CD4-positive, alpha-beta T cell treated with Interleukin-6 for 4 hours (primary cell): ENCODE measurements around the gene ARID5A.
"Not testable (repeated sequence)": the region's sequence is repeated elsewhere in the genome, so short reads cannot be mapped to it uniquely, and the experiment has no call there.

Source experiments
- DNase-seq: peaks from one replicate; pipeline ENCODE4 v3.0.0-alpha.2; 2020; ENCODE audit warnings: mixed read lengths

The ARID5A gene, protein sequence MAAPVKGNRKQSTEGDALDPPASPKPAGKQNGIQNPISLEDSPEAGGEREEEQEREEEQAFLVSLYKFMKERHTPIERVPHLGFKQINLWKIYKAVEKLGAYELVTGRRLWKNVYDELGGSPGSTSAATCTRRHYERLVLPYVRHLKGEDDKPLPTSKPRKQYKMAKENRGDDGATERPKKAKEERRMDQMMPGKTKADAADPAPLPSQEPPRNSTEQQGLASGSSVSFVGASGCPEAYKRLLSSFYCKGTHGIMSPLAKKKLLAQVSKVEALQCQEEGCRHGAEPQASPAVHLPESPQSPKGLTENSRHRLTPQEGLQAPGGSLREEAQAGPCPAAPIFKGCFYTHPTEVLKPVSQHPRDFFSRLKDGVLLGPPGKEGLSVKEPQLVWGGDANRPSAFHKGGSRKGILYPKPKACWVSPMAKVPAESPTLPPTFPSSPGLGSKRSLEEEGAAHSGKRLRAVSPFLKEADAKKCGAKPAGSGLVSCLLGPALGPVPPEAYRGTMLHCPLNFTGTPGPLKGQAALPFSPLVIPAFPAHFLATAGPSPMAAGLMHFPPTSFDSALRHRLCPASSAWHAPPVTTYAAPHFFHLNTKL

GRCh38 chr2:96536445-96537065 is at the start of gene ARID5A:
Gene ARID5A (plus strand): TSS chr2:96536752. CDS start chr2:96536827, 75 bp downstream.
- DNase-seq, result peak; percentile 96

GRCh38 chr2:96489261-96489660 is 47.3 kb upstream of the ARID5A start:
- no peak for DNase-seq

- no peak for DNase-seq
Observed at GRCh38 chr2:96489663-96490062, 46.9 kb upstream of the ARID5A start.

DNA sequence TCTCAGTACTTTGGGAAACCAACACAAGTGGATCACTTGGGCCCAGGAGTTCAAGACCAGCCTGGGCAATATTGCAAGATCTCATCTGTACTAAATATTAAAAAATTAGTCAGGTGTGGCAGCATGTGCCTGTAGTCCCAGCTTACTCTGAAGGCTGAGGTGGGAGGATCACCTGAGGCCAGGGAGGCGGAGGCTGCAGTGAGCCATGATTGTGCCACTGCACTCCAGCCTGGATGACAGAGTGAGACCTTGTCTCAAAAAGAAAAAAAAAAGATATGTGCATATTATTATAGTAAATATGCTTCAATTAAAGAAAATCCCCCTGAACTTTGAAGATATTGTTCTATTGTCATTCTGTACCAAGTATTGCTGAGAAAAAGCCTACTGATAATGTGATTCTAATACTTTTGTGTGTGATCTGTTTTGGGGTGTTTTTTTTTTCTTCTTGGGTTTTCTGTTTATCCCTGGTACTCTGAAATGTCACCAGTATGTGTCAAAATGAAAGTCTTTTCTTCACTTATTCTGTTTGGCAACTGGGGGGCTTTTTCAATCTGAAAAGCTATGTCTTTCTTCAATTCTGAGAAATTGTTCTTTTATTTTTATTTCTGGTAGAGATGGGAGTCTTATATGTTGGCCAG is 44.6 kb upstream of the ARID5A start:
- no peak for DNase-seq

DNA sequence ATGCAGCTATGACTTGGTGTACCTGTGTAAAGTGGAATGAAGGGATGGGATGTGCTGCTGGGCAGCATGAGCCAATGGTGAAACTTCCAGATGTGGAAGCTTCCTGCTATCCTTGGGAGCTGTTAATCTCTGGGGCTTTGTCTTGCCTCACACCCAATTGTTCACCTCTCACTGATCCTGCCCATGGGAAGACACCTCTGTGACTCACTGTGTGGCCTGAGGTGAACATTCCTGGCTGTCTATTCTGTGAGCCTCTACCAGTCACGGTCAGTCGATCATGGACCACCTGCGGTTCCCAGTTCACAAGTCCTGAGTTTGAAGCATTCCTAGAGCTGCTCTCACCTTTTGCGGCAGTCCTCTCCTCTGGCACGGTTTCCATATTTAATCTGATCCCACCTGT is 43.5 kb upstream of the ARID5A start:
- no peak for DNase-seq

GRCh38 chr2:96494188-96494587 is 42.4 kb upstream of the ARID5A start:
- DNase-seq, result no peak

- DNase-seq, result no peak
Observed at GRCh38 chr2:96495982-96496629, 40.4 kb upstream of the ARID5A start.

DNA sequence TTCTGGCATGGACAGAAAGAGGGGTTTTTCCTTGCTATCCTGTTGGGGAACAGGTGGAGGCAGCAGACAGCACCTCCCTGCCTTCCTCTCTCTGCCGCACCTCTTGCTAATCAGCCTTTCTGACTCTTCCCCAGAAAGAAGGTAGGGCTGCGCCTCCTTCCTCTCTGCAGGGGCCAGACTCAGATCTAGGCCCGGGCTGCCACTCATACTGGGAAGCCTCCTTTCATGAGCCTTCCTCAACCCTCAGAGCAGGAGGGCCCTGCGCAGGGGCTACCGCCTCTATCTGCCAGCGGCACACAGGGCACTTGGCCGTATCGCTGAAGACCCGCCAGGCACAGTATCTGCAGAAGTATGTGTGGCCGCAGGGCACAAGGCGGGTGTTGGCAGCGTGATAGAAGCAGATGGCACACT is 38.5 kb upstream of the ARID5A start:
- DNase-seq, result no peak

GRCh38 chr2:96498611-96499010 is 37.9 kb upstream of the ARID5A start:
- not testable (repeated sequence) for DNase-seq

- DNase-seq, result no peak
Observed at GRCh38 chr2:96499061-96499960, 37.2 kb upstream of the ARID5A start.

GRCh38 chr2:96500385-96501066 is 36.0 kb upstream of the ARID5A start:
- no peak for DNase-seq

- DNase-seq, result peak; percentile 35
Observed at GRCh38 chr2:96501471-96501874, 35.1 kb upstream of the ARID5A start.

GRCh38 chr2:96501886-96502810 is 34.4 kb upstream of the ARID5A start:
- DNase-seq, result no peak

DNA sequence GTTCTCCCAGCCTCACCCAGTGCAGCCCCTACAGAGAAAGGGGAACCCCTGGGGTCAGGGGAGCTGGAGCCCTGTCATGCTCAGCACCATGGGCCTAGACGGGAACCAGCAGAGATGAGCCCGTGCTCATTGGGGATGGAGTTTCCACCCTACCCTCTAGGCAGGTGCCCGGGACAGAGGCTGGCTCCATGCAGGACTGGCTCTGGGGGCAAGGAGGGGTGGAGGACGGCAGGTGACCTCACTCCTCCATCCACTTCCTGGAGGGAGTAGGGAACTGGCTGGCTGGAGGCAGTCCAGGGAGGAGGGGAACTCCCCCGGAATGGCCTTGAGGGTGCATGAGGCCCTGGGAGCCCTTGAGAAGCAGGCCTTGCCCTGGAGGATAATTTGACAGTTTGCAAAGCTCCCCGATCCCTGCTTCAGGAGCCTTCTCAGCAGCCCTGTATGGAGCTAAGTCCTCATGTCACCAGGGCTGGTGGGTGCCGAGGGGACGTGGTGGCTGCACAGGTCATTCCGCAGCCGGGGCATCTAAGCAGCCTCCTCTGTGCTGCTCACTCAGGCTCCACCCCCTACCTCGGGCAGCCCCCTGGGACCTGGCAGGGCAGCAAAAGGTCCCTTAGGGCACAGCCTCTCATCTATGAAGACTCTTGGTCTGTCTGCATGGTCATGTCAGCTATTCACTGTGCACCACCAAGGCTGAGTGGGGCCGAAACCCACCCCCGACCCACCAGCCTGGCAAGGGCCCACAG is 33.5 kb upstream of the ARID5A start:
- no peak for DNase-seq

- no peak for DNase-seq
Observed at GRCh38 chr2:96503637-96504243, 32.8 kb upstream of the ARID5A start.

DNA sequence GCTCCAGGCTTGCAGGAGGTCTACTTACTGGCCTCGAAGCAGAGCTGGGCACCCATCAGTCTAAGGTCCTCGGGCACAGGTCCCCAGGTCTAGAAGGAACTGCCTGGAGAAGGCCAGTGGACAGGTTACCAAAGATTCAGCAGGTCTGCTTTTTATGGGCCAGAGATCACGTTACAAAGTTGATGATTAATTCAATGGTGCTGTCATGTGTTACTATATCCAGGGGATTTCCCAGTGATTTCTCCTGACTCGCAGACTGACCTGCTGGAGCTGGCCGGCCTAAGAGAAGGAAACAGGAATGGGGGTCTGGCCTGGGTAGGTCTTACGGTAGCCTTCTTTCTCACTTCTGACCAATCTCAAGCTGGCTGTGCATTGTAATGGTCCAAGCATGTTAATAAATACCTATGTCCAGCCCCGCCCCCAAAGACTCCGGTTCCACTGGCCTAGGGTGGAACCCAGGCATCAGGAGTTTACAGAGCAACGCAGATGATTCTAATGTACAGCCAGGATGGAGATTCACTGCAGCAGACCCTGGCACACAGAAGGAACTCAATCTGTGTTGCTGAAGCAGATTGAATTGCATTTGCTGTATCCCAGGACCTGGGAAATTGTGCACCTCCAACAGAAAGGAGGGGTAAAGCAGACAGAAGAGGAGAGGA is 31.2 kb upstream of the ARID5A start, which contains the start of gene NEURL3:
TSS of gene NEURL3 (minus strand) at position 127 of the 659 bp plus-strand sequence. CDS start at position 56, 71 bp downstream.
- no peak for DNase-seq

GRCh38 chr2:96506016-96506906 is 30.3 kb upstream of the ARID5A start:
- no peak for DNase-seq
